ENCODE data around the gene COL2A1.

The COL2A1 gene

GRCh38 chr12:48030173-48030650 is 25.9 kb upstream of the COL2A1 start:
- no peak for DNase-seq (ENCODE audit: low spot score)

GRCh38 chr12:48029491-48030172 is 25.4 kb upstream of the COL2A1 start:
- DNase-seq (ENCODE audit: low spot score): no peak

GRCh38 chr12:48028541-48029431 is 24.5 kb upstream of the COL2A1 start:
- no peak for DNase-seq (ENCODE audit: low spot score)

GRCh38 chr12:48027183-48028002 is 23.1 kb upstream of the COL2A1 start:
- DNase-seq (ENCODE audit: low spot score): no peak

- no peak for DNase-seq (ENCODE audit: low spot score)
Observed at GRCh38 chr12:48026060-48026827, 22.0 kb upstream of the COL2A1 start.

GRCh38 chr12:48025281-48025680 is 21.0 kb upstream of the COL2A1 start:
- DNase-seq (ENCODE audit: low spot score): no peak

- no peak for DNase-seq (ENCODE audit: low spot score)
Observed at GRCh38 chr12:48024735-48025134, 20.5 kb upstream of the COL2A1 start.

- no peak for DNase-seq (ENCODE audit: low spot score)
Observed at GRCh38 chr12:48023386-48023785, 19.1 kb upstream of the COL2A1 start.

- DNase-seq (ENCODE audit: low spot score): no peak
Observed at GRCh38 chr12:48022676-48023385, 18.6 kb upstream of the COL2A1 start.

- no peak for DNase-seq (ENCODE audit: low spot score)
Observed at GRCh38 chr12:48022180-48022521, 17.9 kb upstream of the COL2A1 start.

- peak; percentile 16 for DNase-seq (ENCODE audit: low spot score)
Observed at GRCh38 chr12:48021485-48022179, 17.4 kb upstream of the COL2A1 start.

- no peak for DNase-seq (ENCODE audit: low spot score)
Observed at GRCh38 chr12:48019639-48020265, 15.5 kb upstream of the COL2A1 start.

GRCh38 chr12:48018618-48018995 is 14.3 kb upstream of the COL2A1 start:
- no peak for DNase-seq (ENCODE audit: low spot score)

- DNase-seq (ENCODE audit: low spot score): no peak
Observed at GRCh38 chr12:48017921-48018617, 13.8 kb upstream of the COL2A1 start.

GRCh38 chr12:48017496-48017895 is 13.2 kb upstream of the COL2A1 start:
- DNase-seq (ENCODE audit: low spot score): no peak

- DNase-seq (ENCODE audit: low spot score): no peak
Observed at GRCh38 chr12:48016373-48017020, 12.2 kb upstream of the COL2A1 start.

- no peak for DNase-seq (ENCODE audit: low spot score)
Observed at GRCh38 chr12:48015954-48016353, 11.7 kb upstream of the COL2A1 start.

- DNase-seq (ENCODE audit: low spot score): no peak
Observed at GRCh38 chr12:48015129-48015528, 10.9 kb upstream of the COL2A1 start.

GRCh38 chr12:48013287-48013686 is 9.0 kb upstream of the COL2A1 start:
- no peak for DNase-seq (ENCODE audit: low spot score)
